Thymus (tissue), 11 donors: ENCODE measurements around the gene KEL. TPM values are rescaled to one million over a fixed set of nuclear protein-coding genes. Genes with fewer than 3 reads are reported as not detected.

Experiments used
- DNase-seq, 9 donors: peaks; one replicate each; pipeline ENCODE4 v3.0.0-alpha.2; 2013; ENCODE audit warnings: low spot score in 9 of 9, low read depth in 6 of 9, missing footprints in 1 of 9
- H3K27ac ChIP-seq, 2 donors: one replicate each; pipeline ENCODE4 v1.5.1; 2013; ENCODE audit warnings: control low read depth in 1 of 2, low read depth in 1 of 2, low read length in 1 of 2, mild to moderate bottlenecking in 1 of 2, moderate library complexity in 1 of 2
- H3K27me3 ChIP-seq, 2 donors: one replicate each; pipeline ENCODE4 v1.5.1; 2013; ENCODE audit warnings: low read length in 1 of 2; ENCODE audit not compliant: control insufficient read depth in 2 of 2, insufficient read depth in 1 of 2
- H3K36me3 ChIP-seq, 2 donors: one replicate each; pipeline ENCODE4 v1.5.1; 2013; ENCODE audit warnings: low read length in 1 of 2, mild to moderate bottlenecking in 1 of 2, moderate library complexity in 1 of 2; ENCODE audit not compliant: control insufficient read depth in 2 of 2, insufficient read depth in 2 of 2
- H3K4me1 ChIP-seq, 2 donors: one replicate each; pipeline ENCODE4 v1.5.1; 2013; ENCODE audit warnings: low read length in 2 of 2; ENCODE audit not compliant: control insufficient read depth in 2 of 2, insufficient read depth in 2 of 2
- H3K4me3 ChIP-seq, 2 donors: one replicate each; pipeline ENCODE4 v1.5.1; 2013; ENCODE audit warnings: low read length in 2 of 2, control low read depth in 1 of 2, mild to moderate bottlenecking in 1 of 2
- H3K9me3 ChIP-seq, 2 donors: one replicate each; pipeline ENCODE4 v1.5.1; 2013; ENCODE audit warnings: low read length in 1 of 2, mild to moderate bottlenecking in 1 of 2; ENCODE audit not compliant: control insufficient read depth in 2 of 2, insufficient read depth in 1 of 2
- WGBS: extraction: QIAGEN DNeasy Blood & Tissue Kit; methylation state at CpG from one replicate; pipeline ENCODE4 v1.1.7; 2013; 5-methylcytosine and 5-hydroxymethylcytosine counted together
- polyA plus RNA-seq: library from polyadenylated mRNA; stranded (reverse); fragments of 200-250 nt; gene quantifications from one replicate; pipeline ENCODE4 v1.2.3, GENCODE V29; 2013
- total RNA-seq: library from RNA; stranded (reverse); fragments of 120-200 nt; gene quantifications from one replicate; pipeline ENCODE4 v1.2.4, GENCODE V29; 2013
- donor health status: healthy.

The KEL gene
- total and polyA plus RNA-seq, 2 donors: 2.6 to 2.7 TPM

DNA sequence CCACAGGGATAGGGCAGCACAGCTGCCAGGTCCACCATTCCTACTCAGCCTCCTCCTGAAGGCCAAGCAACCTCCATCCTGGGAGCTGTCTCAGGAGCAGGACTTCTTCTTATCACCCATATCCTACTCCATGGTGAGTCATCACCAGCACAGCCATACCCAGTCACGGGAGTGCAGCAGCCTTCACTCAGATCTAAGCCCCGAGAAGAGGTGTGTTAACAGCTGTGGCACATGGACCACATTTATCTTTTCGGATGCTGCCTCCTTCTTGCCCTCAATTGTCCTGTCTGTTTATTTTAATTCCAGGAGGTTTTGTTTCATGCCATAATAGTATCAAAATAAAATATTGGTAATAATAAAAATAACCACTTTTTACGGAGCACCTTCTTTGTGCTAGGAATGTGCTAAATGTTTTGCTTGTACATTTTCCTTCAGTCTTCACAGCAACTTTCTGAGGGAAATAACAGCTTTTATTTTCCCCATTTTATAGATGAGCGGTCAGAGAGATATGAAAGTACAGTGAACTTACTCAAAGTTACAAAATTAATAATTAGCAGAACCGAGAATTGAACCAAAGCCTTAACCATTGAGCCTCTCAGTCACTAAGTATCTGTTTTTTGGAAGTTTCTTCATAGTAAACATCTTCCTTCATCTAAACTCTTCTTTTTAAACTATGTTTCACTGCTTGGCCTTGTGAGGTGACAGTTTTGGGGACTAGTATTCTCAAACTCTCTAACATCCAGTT lies 2.5 kb upstream of the KEL start:
- Histone ChIP-seq H3K9me3 (no peaks in the 10 kb centered on the region), H3K4me1 (peaks cover 0 to 3% of the 10 kb centered on the region in 2 donors), H3K27ac (no peak overlapping the region), H3K36me3 (no peaks in the 10 kb centered on the region), H3K27me3 (no peaks in the 10 kb centered on the region), H3K4me3 (no peak overlapping the region)
- 96% methylated on average over 6 of the region's 6 CpGs for WGBS
- no peak for DNase-seq

GRCh38 chr7:142963993-142964392 lies 1.8 kb upstream of the KEL start:
- Histone ChIP-seq H3K27me3 (no peaks in the 10 kb centered on the region), H3K9me3 (no peaks in the 10 kb centered on the region), H3K27ac (no peak overlapping the region), H3K36me3 (no peaks in the 10 kb centered on the region), H3K4me3 (no peak overlapping the region), H3K4me1 (no peaks in the 10 kb centered on the region)
- no peak for DNase-seq
- 99% methylated on average over 2 of the region's 2 CpGs for WGBS

- H3K4me3 ChIP-seq: no peak overlapping the region
- no peak for DNase-seq
- no peak overlapping the region for H3K27ac ChIP-seq
- WGBS: 90% methylated on average over 1 of the region's 1 CpG
- H3K4me1 ChIP-seq: no peaks in the 10 kb centered on the region
- H3K9me3 ChIP-seq: no peaks in the 10 kb centered on the region
- no peaks in the 10 kb centered on the region for H3K36me3 ChIP-seq
- H3K27me3 ChIP-seq: no peaks in the 10 kb centered on the region
Measured at GRCh38 chr7:142962991-142963390, 828 bp upstream of the KEL start.

- Histone ChIP-seq H3K9me3 (no peaks in the 10 kb centered on the region), H3K4me1 (no peaks in the 10 kb centered on the region), H3K4me3 (no peak overlapping the region), H3K27ac (no peak overlapping the region), H3K36me3 (no peaks in the 10 kb centered on the region), H3K27me3 (no peaks in the 10 kb centered on the region)
- WGBS: over 99% methylated on average over 4 of the region's 4 CpGs
- no peak for DNase-seq
Measured at GRCh38 chr7:142961595-142961972, 579 bp downstream of the KEL start.

DNA sequence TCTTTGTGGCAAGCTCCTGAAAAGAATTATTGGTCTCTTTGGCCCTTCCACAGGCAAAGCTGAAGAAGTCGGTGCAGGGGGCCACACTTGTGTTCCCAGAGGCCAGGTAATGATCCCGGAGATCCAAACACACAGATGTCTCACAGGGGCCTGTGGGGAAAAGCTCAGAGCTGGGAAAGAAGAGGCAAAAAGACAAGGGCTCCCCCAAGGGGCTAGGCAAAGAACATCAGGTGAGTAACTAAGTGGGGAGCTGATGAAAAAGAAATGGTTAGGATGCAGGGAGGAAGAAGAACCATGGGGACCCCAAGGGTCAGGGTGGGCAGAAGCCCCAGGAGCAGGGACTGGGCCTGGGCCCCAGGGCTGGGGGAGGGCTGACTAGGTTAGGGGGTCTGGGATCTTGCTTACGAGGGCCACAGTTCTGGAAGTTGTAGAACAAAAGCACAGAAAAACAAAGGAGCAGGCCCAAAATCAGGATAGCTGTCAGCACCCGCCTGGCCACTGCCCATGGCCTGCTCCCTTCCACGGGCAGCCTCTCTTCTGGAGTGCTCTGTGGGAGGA lies 1.1 kb downstream of the KEL start:
- DNase-seq: peak in 1 of 9 donors; percentile 25
- Histone ChIP-seq H3K27ac (no peak overlapping the region), H3K4me1 (no peaks in the 10 kb centered on the region), H3K4me3 (no peak overlapping the region), H3K36me3 (no peaks in the 10 kb centered on the region), H3K9me3 (no peaks in the 10 kb centered on the region), H3K27me3 (no peaks in the 10 kb centered on the region)
- 95% methylated on average over 5 of the region's 5 CpGs for WGBS

- Histone ChIP-seq H3K4me1 (no peaks in the 10 kb centered on the region), H3K9me3 (peaks cover 1 to 4% of the 10 kb centered on the region in 2 donors), H3K4me3 (no peak overlapping the region), H3K36me3 (no peaks in the 10 kb centered on the region), H3K27ac (no peak overlapping the region), H3K27me3 (no peaks in the 10 kb centered on the region)
- DNase-seq: no peak
Measured at GRCh38 chr7:142959202-142959601, 3.0 kb downstream of the KEL start.

DNA sequence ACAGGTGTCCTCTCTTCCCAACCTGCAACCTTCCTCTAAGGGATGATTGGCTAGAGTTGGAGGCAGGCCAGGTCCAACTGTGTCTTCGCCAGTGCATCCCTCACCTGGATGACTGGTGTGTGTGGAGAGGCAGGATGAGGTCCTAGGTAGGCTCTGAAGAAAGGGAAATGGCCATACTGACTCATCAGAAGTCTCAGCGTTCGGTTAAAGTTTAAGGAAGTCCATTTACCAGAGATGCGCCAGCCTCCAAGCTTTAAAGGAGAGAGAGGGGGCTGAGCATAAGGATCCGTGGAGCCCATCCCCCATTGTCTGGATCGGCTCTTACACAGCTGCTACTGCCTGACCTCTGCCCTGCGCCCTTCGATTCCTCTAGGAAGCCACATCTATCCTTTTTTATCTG lies 4.4 kb downstream of the KEL start:
- 78% methylated on average over 8 of the region's 8 CpGs for WGBS
- H3K27ac ChIP-seq: no peak overlapping the region
- no peak for DNase-seq
- no peaks in the 10 kb centered on the region for H3K4me1 ChIP-seq
- H3K36me3 ChIP-seq: no peaks in the 10 kb centered on the region
- no peak overlapping the region for H3K4me3 ChIP-seq
- peaks cover 1 to 7% of the 10 kb centered on the region in 2 donors for H3K9me3 ChIP-seq
- H3K27me3 ChIP-seq: no peaks in the 10 kb centered on the region

DNA sequence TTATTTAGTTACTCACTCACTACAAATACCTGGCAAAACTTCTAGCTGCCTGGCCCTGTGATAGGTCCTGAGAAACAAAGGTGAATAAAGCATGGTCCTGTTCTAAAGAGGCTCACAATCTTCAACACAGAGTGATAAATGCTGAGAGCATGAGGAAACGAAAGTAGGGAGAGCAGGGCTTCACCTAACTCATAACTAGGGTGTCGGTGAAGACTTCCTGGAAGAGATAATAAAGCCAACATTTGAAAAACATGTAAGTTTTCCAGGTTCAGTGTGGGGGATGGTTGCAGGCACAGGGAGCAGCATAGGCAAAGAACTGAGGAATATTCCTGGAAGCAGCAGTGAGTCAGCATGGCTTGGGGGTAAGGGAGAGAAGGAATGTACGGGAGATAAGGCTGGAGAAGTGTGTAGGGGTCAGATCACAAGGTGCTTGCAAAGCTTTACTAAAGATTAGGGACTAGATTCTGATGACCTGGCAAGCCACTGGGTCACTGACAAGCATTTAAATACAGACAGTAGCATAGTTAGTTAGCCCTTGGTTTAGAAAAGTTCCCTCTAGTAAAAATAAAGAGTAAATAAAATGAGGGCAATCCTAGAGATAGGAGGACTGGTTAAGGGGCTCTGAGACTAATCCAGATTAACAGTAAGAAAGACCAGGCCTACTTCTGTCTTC lies 5.1 kb downstream of the KEL start:
- Histone ChIP-seq H3K27ac (no peak overlapping the region), H3K36me3 (no peaks in the 10 kb centered on the region), H3K4me3 (no peak overlapping the region), H3K9me3 (peaks cover 1 to 7% of the 10 kb centered on the region in 2 donors), H3K27me3 (no peaks in the 10 kb centered on the region), H3K4me1 (no peaks in the 10 kb centered on the region)
- no peak for DNase-seq
- WGBS: 92% methylated on average over 3 of the region's 3 CpGs

GRCh38 chr7:142954680-142955268 lies 7.4 kb downstream of the KEL start:
- Histone ChIP-seq H3K4me3 (no peak overlapping the region), H3K27me3 (no peaks in the 10 kb centered on the region), H3K4me1 (no peaks in the 10 kb centered on the region), H3K36me3 (no peaks in the 10 kb centered on the region), H3K9me3 (peaks cover 1 to 7% of the 10 kb centered on the region in 2 donors), H3K27ac (no peak overlapping the region)
- no peak for DNase-seq
